ENCODE data around the gene ZNF609. TPM values are rescaled to one million over a fixed set of nuclear protein-coding genes. Genes with fewer than 3 reads are reported as not detected.

ZNF609 gene
- total RNA-seq, 1 donor from 2014 or later = 28.6 TPM

- intact Hi-C loops (cut with micrococcal nuclease) = loop anchor here (5.0 to 10.0 kb wide), 2 partner anchors 79 to 447 kb away; no protein-coding TSS in a partner anchor
- TF ChIP-seq, protein P1, sequence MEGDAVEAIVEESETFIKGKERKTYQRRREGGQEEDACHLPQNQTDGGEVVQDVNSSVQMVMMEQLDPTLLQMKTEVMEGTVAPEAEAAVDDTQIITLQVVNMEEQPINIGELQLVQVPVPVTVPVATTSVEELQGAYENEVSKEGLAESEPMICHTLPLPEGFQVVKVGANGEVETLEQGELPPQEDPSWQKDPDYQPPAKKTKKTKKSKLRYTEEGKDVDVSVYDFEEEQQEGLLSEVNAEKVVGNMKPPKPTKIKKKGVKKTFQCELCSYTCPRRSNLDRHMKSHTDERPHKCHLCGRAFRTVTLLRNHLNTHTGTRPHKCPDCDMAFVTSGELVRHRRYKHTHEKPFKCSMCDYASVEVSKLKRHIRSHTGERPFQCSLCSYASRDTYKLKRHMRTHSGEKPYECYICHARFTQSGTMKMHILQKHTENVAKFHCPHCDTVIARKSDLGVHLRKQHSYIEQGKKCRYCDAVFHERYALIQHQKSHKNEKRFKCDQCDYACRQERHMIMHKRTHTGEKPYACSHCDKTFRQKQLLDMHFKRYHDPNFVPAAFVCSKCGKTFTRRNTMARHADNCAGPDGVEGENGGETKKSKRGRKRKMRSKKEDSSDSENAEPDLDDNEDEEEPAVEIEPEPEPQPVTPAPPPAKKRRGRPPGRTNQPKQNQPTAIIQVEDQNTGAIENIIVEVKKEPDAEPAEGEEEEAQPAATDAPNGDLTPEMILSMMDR (IDR thresholded peaks at IDR 0.05) = no peak
- peaks cover 13% of the 10 kb centered on the region for H3K4me1 Mint-ChIP-seq
- POLR2A ChIA-PET = interaction anchor here (0.7 to 1.4 kb wide), 2 partner anchors 174 to 489 kb away, joined by 3 to 5 read pairs; partner anchors contain the start of gene PPIB
- no peak for DNase-seq
- H3K27me3 Mint-ChIP-seq = no peaks in the 10 kb centered on the region
- H3K9me3 Mint-ChIP-seq = no peaks in the 10 kb centered on the region
- H3K4me3 Mint-ChIP-seq = peak overlapping the region; percentile 38
- CTCF ChIA-PET = interaction anchor here (0.7 to 2.0 kb wide), 8 partner anchors 9 to 442 kb away, joined by 3 to 5 read pairs (median 4); no protein-coding TSS in a partner anchor
- peak; percentile 86 for ATAC-seq (ENCODE audit: low read depth)
- H3K36me3 Mint-ChIP-seq (ENCODE audit: low read depth) = no peaks in the 10 kb centered on the region
- peak overlapping the region; percentile 80 for H3K27ac Mint-ChIP-seq
Measured at GRCh38 chr15:64651601-64652191, 191.3 kb downstream of the ZNF609 start.

- intact Hi-C loops (cut with micrococcal nuclease) = loop anchor here (1.0 to 10.0 kb wide), 3 partner anchors 81 to 449 kb away; no protein-coding TSS in a partner anchor
- POLR2A ChIA-PET = interaction anchor here (0.6 kb wide), 1 partner anchor 250 kb away, joined by 4 read pairs; no protein-coding TSS in a partner anchor
- Mint-ChIP-seq H3K36me3 (ENCODE audit: low read depth) (peaks cover 1% of the 10 kb centered on the region), H3K4me1 (peaks cover 13% of the 10 kb centered on the region), H3K4me3 (no peak overlapping the region), H3K27ac (no peak overlapping the region), H3K9me3 (no peaks in the 10 kb centered on the region), H3K27me3 (no peaks in the 10 kb centered on the region)
- ATAC-seq (ENCODE audit: low read depth) (no peak), DNase-seq (no peak)
- TF ChIP-seq, protein P1 (IDR thresholded peaks at IDR 0.05) = no peak
- CTCF ChIA-PET = interaction anchor here (0.6 to 2.4 kb wide), 10 partner anchors 19 to 444 kb away, joined by 3 to 16 read pairs (median 4); partner anchors contain the start of gene TRIP4
Measured at GRCh38 chr15:64653757-64654156, 193.4 kb downstream of the ZNF609 start.

GRCh38 chr15:64656508-64656907 lies 196.1 kb downstream of the ZNF609 start:
- intact Hi-C loops (cut with micrococcal nuclease) = loop anchor here (10.0 kb wide), 1 partner anchor 452 kb away; no protein-coding TSS in a partner anchor
- peaks cover 5% of the 10 kb centered on the region for H3K4me1 Mint-ChIP-seq
- TF ChIP-seq, protein P1 (IDR thresholded peaks at IDR 0.05) = no peak
- peaks cover 7% of the 10 kb centered on the region for H3K36me3 Mint-ChIP-seq (ENCODE audit: low read depth)
- ATAC-seq (ENCODE audit: low read depth) (no peak), DNase-seq (no peak)
- ChIA-PET POLR2A (no interaction called here), CTCF (no interaction called here)
- no peaks in the 10 kb centered on the region for H3K27me3 Mint-ChIP-seq
- no peak overlapping the region for H3K4me3 Mint-ChIP-seq
- H3K9me3 Mint-ChIP-seq = no peaks in the 10 kb centered on the region
- H3K27ac Mint-ChIP-seq = no peak overlapping the region

GRCh38 chr15:64665179-64665578 lies 204.8 kb downstream of the ZNF609 start:
- Mint-ChIP-seq H3K9me3 (no peaks in the 10 kb centered on the region), H3K4me1 (no peaks in the 10 kb centered on the region), H3K27ac (no peak overlapping the region), H3K36me3 (ENCODE audit: low read depth) (peaks cover 5% of the 10 kb centered on the region), H3K4me3 (no peak overlapping the region), H3K27me3 (no peaks in the 10 kb centered on the region)
- CTCF ChIA-PET = no interaction called here
- ATAC-seq (ENCODE audit: low read depth) (no peak), DNase-seq (no peak)
- intact Hi-C loops (cut with micrococcal nuclease) = no loop called here
- POLR2A ChIA-PET = interaction anchor here (0.7 kb wide), 1 partner anchor 14 kb away, joined by 7 read pairs; no protein-coding TSS in a partner anchor
- TF ChIP-seq, protein P1 (IDR thresholded peaks at IDR 0.05) = no peak

DNA sequence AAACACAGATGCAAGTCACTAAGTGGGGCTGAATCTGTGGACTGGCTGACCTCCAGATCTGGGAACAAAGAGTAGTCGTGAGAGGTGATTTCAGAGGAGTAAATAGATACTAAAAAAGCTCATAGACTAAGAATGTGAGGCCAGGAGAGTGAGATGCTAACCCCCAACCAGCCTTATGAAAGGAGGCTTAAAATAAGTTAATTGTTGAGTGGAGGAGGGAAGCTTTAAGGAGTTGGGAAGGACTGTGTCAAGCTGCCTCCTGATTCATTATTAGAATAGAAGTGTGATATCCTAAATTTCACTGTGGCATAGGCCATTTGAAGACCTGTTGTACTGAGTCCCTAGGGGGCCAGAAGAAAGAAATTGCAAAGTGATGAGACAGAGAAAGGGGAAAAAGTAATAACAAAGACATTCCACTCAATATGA lies 207.4 kb downstream of the ZNF609 start:
- H3K27ac Mint-ChIP-seq = no peak overlapping the region
- peaks cover 2% of the 10 kb centered on the region for H3K36me3 Mint-ChIP-seq (ENCODE audit: low read depth)
- H3K4me3 Mint-ChIP-seq = no peak overlapping the region
- H3K27me3 Mint-ChIP-seq = no peaks in the 10 kb centered on the region
- ChIA-PET CTCF (no interaction called here), POLR2A (no interaction called here)
- TF ChIP-seq, protein P1 (IDR thresholded peaks at IDR 0.05) = no peak
- H3K9me3 Mint-ChIP-seq = no peaks in the 10 kb centered on the region
- H3K4me1 Mint-ChIP-seq = no peaks in the 10 kb centered on the region
- intact Hi-C loops (cut with micrococcal nuclease) = no loop called here
- DNase-seq (no peak), ATAC-seq (ENCODE audit: low read depth) (no peak)
